ENCODE results near the gene SRXN1.

Gene SRXN1

GRCh38 chr20:625360-625932, 27.6 kb downstream of the SRXN1 start:
- intact Hi-C loops (cut with micrococcal nuclease), result no loop called here
- Mint-ChIP-seq H3K27ac (peak overlapping the region; percentile 12), H3K27me3 (peaks cover 31% of the 10 kb centered on the region), H3K36me3 (ENCODE audit: low read depth) (no peaks in the 10 kb centered on the region), H3K4me3 (no peak overlapping the region), H3K9me3 (peaks cover 22% of the 10 kb centered on the region), H3K4me1 (ENCODE audit: low read depth) (peaks cover 27% of the 10 kb centered on the region)

- Mint-ChIP-seq H3K27me3 (peaks cover 35% of the 10 kb centered on the region), H3K36me3 (ENCODE audit: low read depth) (no peaks in the 10 kb centered on the region), H3K4me1 (ENCODE audit: low read depth) (peaks cover 32% of the 10 kb centered on the region), H3K9me3 (peaks cover 22% of the 10 kb centered on the region), H3K4me3 (no peak overlapping the region), H3K27ac (no peak overlapping the region)
- intact Hi-C loops (cut with micrococcal nuclease), result no loop called here
Measured at GRCh38 chr20:623704-624103, 29.3 kb downstream of the SRXN1 start.

GRCh38 chr20:623021-623420, 30.0 kb downstream of the SRXN1 start:
- no peaks in the 10 kb centered on the region for H3K36me3 Mint-ChIP-seq (ENCODE audit: low read depth)
- intact Hi-C loops (cut with micrococcal nuclease), result no loop called here
- H3K27ac Mint-ChIP-seq, result no peak overlapping the region
- no peak overlapping the region for H3K4me3 Mint-ChIP-seq
- peaks cover 27% of the 10 kb centered on the region for H3K9me3 Mint-ChIP-seq
- H3K27me3 Mint-ChIP-seq, result peaks cover 30% of the 10 kb centered on the region
- peaks cover 32% of the 10 kb centered on the region for H3K4me1 Mint-ChIP-seq (ENCODE audit: low read depth)

GRCh38 chr20:622161-622560, 30.8 kb downstream of the SRXN1 start:
- H3K9me3 Mint-ChIP-seq, result peaks cover 33% of the 10 kb centered on the region
- H3K4me3 Mint-ChIP-seq, result no peak overlapping the region
- H3K27me3 Mint-ChIP-seq, result peaks cover 27% of the 10 kb centered on the region
- intact Hi-C loops (cut with micrococcal nuclease), result no loop called here
- no peak overlapping the region for H3K27ac Mint-ChIP-seq
- H3K4me1 Mint-ChIP-seq (ENCODE audit: low read depth), result peaks cover 32% of the 10 kb centered on the region
- no peaks in the 10 kb centered on the region for H3K36me3 Mint-ChIP-seq (ENCODE audit: low read depth)

GRCh38 chr20:621125-621756, 31.8 kb downstream of the SRXN1 start:
- intact Hi-C loops (cut with micrococcal nuclease), result no loop called here
- H3K27ac Mint-ChIP-seq, result no peak overlapping the region
- peaks cover 32% of the 10 kb centered on the region for H3K4me1 Mint-ChIP-seq (ENCODE audit: low read depth)
- H3K4me3 Mint-ChIP-seq, result no peak overlapping the region
- H3K9me3 Mint-ChIP-seq, result peaks cover 28% of the 10 kb centered on the region
- peaks cover 24% of the 10 kb centered on the region for H3K27me3 Mint-ChIP-seq
- no peaks in the 10 kb centered on the region for H3K36me3 Mint-ChIP-seq (ENCODE audit: low read depth)

- Mint-ChIP-seq H3K4me3 (no peak overlapping the region), H3K27ac (no peak overlapping the region), H3K9me3 (peaks cover 18% of the 10 kb centered on the region), H3K36me3 (ENCODE audit: low read depth) (no peaks in the 10 kb centered on the region), H3K27me3 (peaks cover 24% of the 10 kb centered on the region), H3K4me1 (ENCODE audit: low read depth) (peaks cover 30% of the 10 kb centered on the region)
- intact Hi-C loops (cut with micrococcal nuclease), result no loop called here
Measured at GRCh38 chr20:620246-620645, 32.8 kb downstream of the SRXN1 start.

GRCh38 chr20:618980-619379, 34.0 kb downstream of the SRXN1 start:
- intact Hi-C loops (cut with micrococcal nuclease), result no loop called here
- Mint-ChIP-seq H3K27ac (no peak overlapping the region), H3K27me3 (peaks cover 29% of the 10 kb centered on the region), H3K4me1 (ENCODE audit: low read depth) (peaks cover 29% of the 10 kb centered on the region), H3K36me3 (ENCODE audit: low read depth) (no peaks in the 10 kb centered on the region), H3K4me3 (no peak overlapping the region), H3K9me3 (peaks cover 11% of the 10 kb centered on the region)

GRCh38 chr20:617934-618690, 34.9 kb downstream of the SRXN1 start:
- H3K27ac Mint-ChIP-seq, result no peak overlapping the region
- peaks cover 26% of the 10 kb centered on the region for H3K4me1 Mint-ChIP-seq (ENCODE audit: low read depth)
- H3K9me3 Mint-ChIP-seq, result peaks cover 11% of the 10 kb centered on the region
- intact Hi-C loops (cut with micrococcal nuclease), result no loop called here
- H3K4me3 Mint-ChIP-seq, result no peak overlapping the region
- H3K27me3 Mint-ChIP-seq, result peaks cover 37% of the 10 kb centered on the region
- H3K36me3 Mint-ChIP-seq (ENCODE audit: low read depth), result no peaks in the 10 kb centered on the region

GRCh38 chr20:615514-615913, 37.5 kb downstream of the SRXN1 start:
- H3K9me3 Mint-ChIP-seq, result peaks cover 11% of the 10 kb centered on the region
- no peak overlapping the region for H3K27ac Mint-ChIP-seq
- peaks cover 48% of the 10 kb centered on the region for H3K27me3 Mint-ChIP-seq
- peaks cover 27% of the 10 kb centered on the region for H3K4me1 Mint-ChIP-seq (ENCODE audit: low read depth)
- no peaks in the 10 kb centered on the region for H3K36me3 Mint-ChIP-seq (ENCODE audit: low read depth)
- H3K4me3 Mint-ChIP-seq, result no peak overlapping the region
- intact Hi-C loops (cut with micrococcal nuclease), result no loop called here

GRCh38 chr20:611843-612185, 41.2 kb downstream of the SRXN1 start:
- H3K27ac Mint-ChIP-seq, result no peak overlapping the region
- H3K36me3 Mint-ChIP-seq (ENCODE audit: low read depth), result no peaks in the 10 kb centered on the region
- H3K27me3 Mint-ChIP-seq, result peaks cover 61% of the 10 kb centered on the region
- no peaks in the 10 kb centered on the region for H3K9me3 Mint-ChIP-seq
- no peak overlapping the region for H3K4me3 Mint-ChIP-seq
- intact Hi-C loops (cut with micrococcal nuclease), result no loop called here
- peaks cover 21% of the 10 kb centered on the region for H3K4me1 Mint-ChIP-seq (ENCODE audit: low read depth)

- H3K27ac Mint-ChIP-seq, result no peak overlapping the region
- H3K9me3 Mint-ChIP-seq, result no peaks in the 10 kb centered on the region
- no peaks in the 10 kb centered on the region for H3K36me3 Mint-ChIP-seq (ENCODE audit: low read depth)
- no peak overlapping the region for H3K4me3 Mint-ChIP-seq
- peaks cover 21% of the 10 kb centered on the region for H3K4me1 Mint-ChIP-seq (ENCODE audit: low read depth)
- intact Hi-C loops (cut with micrococcal nuclease), result no loop called here
- H3K27me3 Mint-ChIP-seq, result peaks cover 61% of the 10 kb centered on the region
Measured at GRCh38 chr20:611047-611842, 41.8 kb downstream of the SRXN1 start.

GRCh38 chr20:610130-611046, 42.6 kb downstream of the SRXN1 start, which contains the start of gene TCF15:
TCF15 (minus strand) TSS chr20:610309; CDS start chr20:610237, 72 bp downstream.
- Mint-ChIP-seq H3K27me3 (peaks cover 65% of the 10 kb centered on the region), H3K36me3 (ENCODE audit: low read depth) (no peaks in the 10 kb centered on the region), H3K9me3 (no peaks in the 10 kb centered on the region), H3K4me1 (ENCODE audit: low read depth) (peaks cover 16% of the 10 kb centered on the region), H3K27ac (no peak within 1 kb of the TSS), H3K4me3 (no peak within 1 kb of the TSS)
- intact Hi-C loops (cut with micrococcal nuclease), result no loop called here

- Mint-ChIP-seq H3K36me3 (ENCODE audit: low read depth) (no peaks in the 10 kb centered on the region), H3K4me1 (ENCODE audit: low read depth) (peaks cover 11% of the 10 kb centered on the region), H3K27ac (no peak overlapping the region), H3K27me3 (peaks cover 61% of the 10 kb centered on the region), H3K9me3 (no peaks in the 10 kb centered on the region), H3K4me3 (no peak overlapping the region)
- intact Hi-C loops (cut with micrococcal nuclease), result no loop called here
Measured at GRCh38 chr20:609371-609964, 43.5 kb downstream of the SRXN1 start.
